Duodenal mucosa (tissue), 2 donors: ENCODE measurements around the gene CSK.

Source experiments
- H3K27ac ChIP-seq: one replicate; pipeline ENCODE4 v1.7.0; 2013; ENCODE audit warnings: low read depth, low read length
- H3K27me3 ChIP-seq, 2 donors: one replicate each; pipeline ENCODE4 v1.7.0; 2013; ENCODE audit warnings: low read length in 2 of 2, control low read depth in 1 of 2; ENCODE audit not compliant: insufficient read depth in 2 of 2, control insufficient read depth in 1 of 2
- H3K36me3 ChIP-seq, 2 donors: one replicate each; pipeline ENCODE4 v1.7.0; 2013; ENCODE audit warnings: low read length in 2 of 2, control low read depth in 1 of 2; ENCODE audit not compliant: insufficient read depth in 2 of 2, control insufficient read depth in 1 of 2
- H3K4me1 ChIP-seq, 2 donors: one replicate each; pipeline ENCODE4 v1.7.0; 2013; ENCODE audit warnings: low read length in 2 of 2, control low read depth in 1 of 2; ENCODE audit not compliant: insufficient read depth in 2 of 2, control insufficient read depth in 1 of 2
- H3K4me3 ChIP-seq, 2 donors: one replicate each; pipeline ENCODE4 v1.7.0; 2013; ENCODE audit warnings: low read length in 2 of 2, low read depth in 1 of 2
- H3K9ac ChIP-seq, 2 donors: one replicate each; pipeline ENCODE4 v1.7.0; 2013; ENCODE audit warnings: low read length in 2 of 2, low read depth in 1 of 2
- H3K9me3 ChIP-seq, 2 donors: one replicate each; pipeline ENCODE4 v1.7.0; 2013; ENCODE audit warnings: low read length in 2 of 2, control low read depth in 1 of 2; ENCODE audit not compliant: control insufficient read depth in 1 of 2

CSK gene

DNA sequence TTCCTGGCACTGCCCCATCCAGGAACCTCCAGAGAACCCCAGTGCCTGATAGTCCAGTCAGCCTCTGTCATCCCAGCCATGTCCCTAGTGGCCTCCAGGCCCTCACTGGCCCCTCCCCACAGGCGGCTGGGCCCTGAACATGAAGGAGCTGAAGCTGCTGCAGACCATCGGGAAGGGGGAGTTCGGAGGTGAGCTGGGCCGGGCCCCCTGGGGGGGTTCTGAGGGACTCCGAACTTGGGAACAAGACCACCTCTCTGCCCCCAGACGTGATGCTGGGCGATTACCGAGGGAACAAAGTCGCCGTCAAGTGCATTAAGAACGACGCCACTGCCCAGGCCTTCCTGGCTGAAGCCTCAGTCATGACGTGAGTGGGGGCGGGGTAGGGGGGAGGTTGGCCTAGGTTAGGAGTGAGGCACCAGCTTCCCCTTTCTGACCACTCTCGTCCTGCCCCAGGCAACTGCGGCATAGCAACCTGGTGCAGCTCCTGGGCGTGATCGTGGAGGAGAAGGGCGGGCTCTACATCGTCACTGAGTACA, 18.7 kb downstream of the CSK start:
- peaks cover 14 to 59% of the 10 kb centered on the region in 2 donors for H3K36me3 ChIP-seq
- no peaks in the 10 kb centered on the region for H3K27me3 ChIP-seq
- no peak overlapping the region for H3K4me3 ChIP-seq
- H3K27ac ChIP-seq = no peak overlapping the region
- H3K9ac ChIP-seq = no peak overlapping the region
- no peaks in the 10 kb centered on the region for H3K9me3 ChIP-seq
- H3K4me1 ChIP-seq = peaks cover 32 to 35% of the 10 kb centered on the region in 2 donors

DNA sequence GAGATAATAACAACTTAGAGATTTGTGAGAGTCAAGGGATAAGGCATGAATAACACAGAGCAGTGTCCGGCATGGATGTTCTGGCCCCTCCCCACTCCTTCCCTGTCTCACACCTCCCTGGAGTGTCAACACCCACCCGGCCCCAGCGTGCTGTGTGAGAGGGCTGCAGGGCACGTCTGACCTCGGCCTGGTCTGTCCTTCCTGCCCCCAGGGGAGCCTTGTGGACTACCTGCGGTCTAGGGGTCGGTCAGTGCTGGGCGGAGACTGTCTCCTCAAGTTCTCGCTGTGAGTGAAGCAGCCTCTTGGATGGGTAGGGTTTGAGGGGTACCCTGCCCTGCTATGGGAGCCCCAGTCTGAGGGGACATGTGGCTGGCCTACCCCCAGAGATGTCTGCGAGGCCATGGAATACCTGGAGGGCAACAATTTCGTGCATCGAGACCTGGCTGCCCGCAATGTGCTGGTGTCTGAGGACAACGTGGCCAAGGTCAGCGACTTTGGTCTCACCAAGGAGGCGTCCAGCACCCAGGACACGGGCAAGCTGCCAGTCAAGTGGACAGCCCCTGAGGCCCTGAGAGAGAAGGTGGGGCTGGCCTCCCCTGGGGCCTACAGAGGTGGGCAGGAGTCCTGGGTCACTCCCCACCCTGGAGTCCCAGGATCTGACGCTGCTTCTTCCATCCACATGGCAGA, 19.6 kb downstream of the CSK start:
- Histone ChIP-seq H3K36me3 (peaks cover 14 to 59% of the 10 kb centered on the region in 2 donors), H3K9me3 (no peaks in the 10 kb centered on the region)

DNA sequence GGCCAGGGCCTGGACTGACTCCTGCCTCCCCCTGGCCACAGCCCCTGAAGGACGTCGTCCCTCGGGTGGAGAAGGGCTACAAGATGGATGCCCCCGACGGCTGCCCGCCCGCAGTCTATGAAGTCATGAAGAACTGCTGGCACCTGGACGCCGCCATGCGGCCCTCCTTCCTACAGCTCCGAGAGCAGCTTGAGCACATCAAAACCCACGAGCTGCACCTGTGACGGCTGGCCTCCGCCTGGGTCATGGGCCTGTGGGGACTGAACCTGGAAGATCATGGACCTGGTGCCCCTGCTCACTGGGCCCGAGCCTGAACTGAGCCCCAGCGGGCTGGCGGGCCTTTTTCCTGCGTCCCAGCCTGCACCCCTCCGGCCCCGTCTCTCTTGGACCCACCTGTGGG, 20.4 kb downstream of the CSK start:
- Histone ChIP-seq H3K4me3 (no peak overlapping the region), H3K4me1 (peaks cover 37 to 40% of the 10 kb centered on the region in 2 donors), H3K27me3 (no peaks in the 10 kb centered on the region), H3K9me3 (no peaks in the 10 kb centered on the region), H3K36me3 (peaks cover 14 to 59% of the 10 kb centered on the region in 2 donors), H3K9ac (no peak overlapping the region), H3K27ac (no peak overlapping the region)

More for the DNA sequence above, 19.6 kb downstream of the CSK start:
- H3K27me3 ChIP-seq = no peaks in the 10 kb centered on the region
- H3K27ac ChIP-seq = no peak overlapping the region
- peaks cover 32 to 35% of the 10 kb centered on the region in 2 donors for H3K4me1 ChIP-seq
- no peak overlapping the region for H3K4me3 ChIP-seq
- H3K9ac ChIP-seq = no peak overlapping the region

DNA sequence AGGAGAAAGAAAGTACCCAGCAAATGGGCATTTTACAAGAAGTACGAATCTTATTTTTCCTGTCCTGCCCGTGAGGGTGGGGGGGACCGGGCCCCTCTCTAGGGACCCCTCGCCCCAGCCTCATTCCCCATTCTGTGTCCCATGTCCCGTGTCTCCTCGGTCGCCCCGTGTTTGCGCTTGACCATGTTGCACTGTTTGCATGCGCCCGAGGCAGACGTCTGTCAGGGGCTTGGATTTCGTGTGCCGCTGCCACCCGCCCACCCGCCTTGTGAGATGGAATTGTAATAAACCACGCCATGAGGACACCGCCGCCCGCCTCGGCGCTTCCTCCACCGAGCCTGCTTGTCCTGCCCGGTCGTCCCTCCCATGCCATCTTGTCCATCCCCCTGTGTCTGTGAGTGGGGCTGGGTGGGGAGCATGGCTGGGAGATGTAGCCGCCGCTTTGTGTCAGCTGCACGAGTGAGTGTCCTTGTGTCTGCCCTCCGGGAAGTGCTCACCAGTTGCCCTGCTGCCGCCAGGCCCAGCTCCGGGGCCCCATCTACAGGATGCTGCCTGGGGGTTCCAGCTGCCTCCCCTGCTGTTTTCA, 21.1 kb downstream of the CSK start:
- Histone ChIP-seq H3K27ac (no peak overlapping the region), H3K9me3 (no peaks in the 10 kb centered on the region), H3K4me1 (peaks cover 34 to 37% of the 10 kb centered on the region in 2 donors), H3K27me3 (no peaks in the 10 kb centered on the region), H3K36me3 (peaks cover 14 to 58% of the 10 kb centered on the region in 2 donors), H3K9ac (no peak overlapping the region), H3K4me3 (no peak overlapping the region)

DNA sequence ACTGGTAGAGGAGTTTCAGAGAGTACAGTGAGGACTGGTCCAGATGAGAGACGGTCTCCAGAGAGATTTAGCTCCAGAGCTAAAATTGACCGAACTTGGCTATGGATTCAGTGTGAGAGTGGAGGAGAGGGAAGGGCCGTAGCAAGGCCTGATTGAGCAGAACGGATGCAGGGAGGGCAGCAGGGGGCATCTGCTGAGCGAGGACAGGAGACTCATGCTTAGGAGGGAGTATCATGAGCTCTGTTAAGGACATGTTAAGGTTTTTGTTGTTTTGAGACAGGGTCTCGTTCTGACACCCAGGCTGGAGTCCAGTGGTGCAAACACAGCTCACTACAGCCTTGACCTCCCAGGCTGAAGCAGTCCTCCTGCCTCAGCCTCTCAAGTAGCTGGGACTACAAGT, 23.1 kb downstream of the CSK start:
- no peak overlapping the region for H3K27ac ChIP-seq
- H3K9me3 ChIP-seq = no peaks in the 10 kb centered on the region
- H3K9ac ChIP-seq = no peak overlapping the region
- peaks cover 10 to 39% of the 10 kb centered on the region in 2 donors for H3K36me3 ChIP-seq
- no peaks in the 10 kb centered on the region for H3K27me3 ChIP-seq
- H3K4me3 ChIP-seq = no peak overlapping the region
- H3K4me1 ChIP-seq = peaks cover 14 to 26% of the 10 kb centered on the region in 2 donors

DNA sequence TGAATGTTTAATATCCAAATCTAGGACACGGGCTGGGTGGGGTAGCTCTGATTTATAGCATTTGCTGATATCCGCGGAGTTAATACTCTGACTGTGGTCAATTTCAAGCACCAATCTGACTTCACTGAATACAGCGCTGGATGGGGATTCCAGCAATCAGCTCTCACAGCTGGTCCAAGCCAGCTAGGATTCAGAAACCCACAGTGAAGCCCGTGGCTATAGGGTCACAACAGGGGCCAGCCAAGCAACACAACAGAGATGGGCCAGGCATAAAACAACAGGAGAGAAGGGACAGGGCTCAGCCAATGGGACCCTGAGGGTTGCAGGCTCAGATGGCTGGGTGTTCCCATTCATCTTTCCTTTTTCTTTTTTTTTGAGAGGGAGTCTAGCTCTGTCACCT, 25.4 kb downstream of the CSK start:
- H3K27ac ChIP-seq = peak overlapping the region; percentile 10
- no peaks in the 10 kb centered on the region for H3K9me3 ChIP-seq
- no peak overlapping the region for H3K9ac ChIP-seq
- H3K36me3 ChIP-seq = peaks cover 4 to 18% of the 10 kb centered on the region in 2 donors
- H3K4me1 ChIP-seq = peaks cover 6 to 16% of the 10 kb centered on the region in 2 donors
- H3K27me3 ChIP-seq = no peaks in the 10 kb centered on the region
- no peak overlapping the region for H3K4me3 ChIP-seq

DNA sequence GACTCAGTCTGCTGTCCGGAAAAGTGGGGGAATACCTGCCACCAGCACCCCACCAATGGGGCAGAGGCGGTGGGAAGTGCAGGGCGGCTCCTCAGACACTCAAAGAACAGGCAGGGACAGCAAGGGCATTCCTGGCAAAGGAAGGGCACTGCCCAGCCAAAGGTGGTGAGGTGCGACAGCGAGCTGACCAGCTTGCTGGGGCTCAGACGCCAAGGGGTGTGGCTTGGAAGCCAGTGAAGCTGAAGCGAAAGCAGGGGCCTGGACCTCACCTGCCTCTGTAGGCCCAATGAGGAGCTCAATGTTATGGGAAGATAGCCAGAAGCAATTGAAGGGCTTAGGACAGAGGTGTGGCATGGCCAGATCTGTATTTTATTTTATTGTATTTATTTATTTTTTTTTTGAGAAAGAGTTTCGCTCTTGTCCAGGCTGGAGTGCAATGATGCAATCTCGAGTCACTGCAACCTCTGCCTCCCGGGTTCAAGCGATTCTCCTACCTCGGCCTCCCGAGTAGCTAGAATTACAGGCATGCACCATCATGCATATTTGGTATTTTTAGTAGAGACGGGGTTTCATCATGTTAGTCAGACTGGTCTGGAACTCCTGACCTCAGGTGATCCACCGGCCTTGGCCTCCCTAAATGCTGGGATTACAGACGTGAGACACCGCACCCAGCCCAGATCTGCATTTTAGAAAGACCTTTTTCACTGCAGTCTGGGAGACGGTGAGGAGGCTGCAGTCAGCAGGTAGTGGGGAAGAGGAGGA, 26.4 kb downstream of the CSK start:
- Histone ChIP-seq H3K9me3 (no peaks in the 10 kb centered on the region), H3K36me3 (peaks cover 4 to 10% of the 10 kb centered on the region in 2 donors), H3K27ac (no peak overlapping the region), H3K4me3 (no peak overlapping the region), H3K9ac (no peak overlapping the region), H3K27me3 (no peaks in the 10 kb centered on the region), H3K4me1 (peaks cover 6 to 16% of the 10 kb centered on the region in 2 donors)

DNA sequence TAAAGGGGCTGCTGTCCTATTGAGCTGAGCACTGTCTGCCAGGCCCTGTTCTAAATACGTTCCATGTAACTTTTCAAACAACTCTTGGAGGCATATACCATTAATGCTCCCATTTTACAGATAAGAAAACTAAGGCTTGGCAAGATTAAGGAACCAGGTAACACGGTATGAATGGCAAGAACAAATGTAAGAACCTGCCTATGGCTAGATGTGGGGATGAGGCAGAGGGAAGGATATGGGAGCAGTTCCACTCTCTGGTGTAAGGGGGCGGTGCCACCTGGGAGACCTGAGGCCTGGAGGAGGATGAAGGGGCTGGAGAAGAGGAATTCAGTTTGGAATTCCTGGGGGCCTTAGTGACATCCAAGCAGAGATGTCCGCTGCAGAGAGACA, 27.0 kb downstream of the CSK start:
- no peak overlapping the region for H3K4me3 ChIP-seq
- peaks cover 6 to 16% of the 10 kb centered on the region in 2 donors for H3K4me1 ChIP-seq
- no peak overlapping the region for H3K27ac ChIP-seq
- peaks cover 0 to 5% of the 10 kb centered on the region in 2 donors for H3K36me3 ChIP-seq
- no peaks in the 10 kb centered on the region for H3K27me3 ChIP-seq
- H3K9ac ChIP-seq = no peak overlapping the region
- no peaks in the 10 kb centered on the region for H3K9me3 ChIP-seq

DNA sequence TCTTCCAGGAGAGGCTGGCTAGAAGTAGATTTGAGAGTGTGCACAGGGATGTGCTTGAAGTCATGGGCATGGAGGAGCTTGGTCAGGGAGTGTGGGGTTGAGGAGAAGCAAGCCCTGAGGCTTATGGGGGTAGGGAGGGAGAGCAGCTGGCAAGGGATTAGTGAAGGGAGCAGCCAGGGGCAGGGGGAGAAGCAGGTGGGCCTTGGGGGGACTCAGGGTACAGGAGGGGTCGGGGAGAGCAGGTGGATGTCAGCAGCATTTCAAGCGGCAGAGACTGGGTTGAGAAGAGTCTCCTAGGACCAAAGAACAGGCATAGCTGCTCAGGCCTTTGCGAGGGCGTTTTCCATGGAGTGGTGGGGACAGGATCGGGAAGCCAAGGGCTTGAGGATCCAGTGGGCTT, 27.4 kb downstream of the CSK start:
- no peaks in the 10 kb centered on the region for H3K9me3 ChIP-seq
- H3K36me3 ChIP-seq = peaks cover 0 to under 1% of the 10 kb centered on the region in 2 donors
- H3K27me3 ChIP-seq = no peaks in the 10 kb centered on the region
- H3K4me1 ChIP-seq = peaks cover 6 to 16% of the 10 kb centered on the region in 2 donors
- no peak overlapping the region for H3K4me3 ChIP-seq
- H3K9ac ChIP-seq = no peak overlapping the region
- no peak overlapping the region for H3K27ac ChIP-seq

DNA sequence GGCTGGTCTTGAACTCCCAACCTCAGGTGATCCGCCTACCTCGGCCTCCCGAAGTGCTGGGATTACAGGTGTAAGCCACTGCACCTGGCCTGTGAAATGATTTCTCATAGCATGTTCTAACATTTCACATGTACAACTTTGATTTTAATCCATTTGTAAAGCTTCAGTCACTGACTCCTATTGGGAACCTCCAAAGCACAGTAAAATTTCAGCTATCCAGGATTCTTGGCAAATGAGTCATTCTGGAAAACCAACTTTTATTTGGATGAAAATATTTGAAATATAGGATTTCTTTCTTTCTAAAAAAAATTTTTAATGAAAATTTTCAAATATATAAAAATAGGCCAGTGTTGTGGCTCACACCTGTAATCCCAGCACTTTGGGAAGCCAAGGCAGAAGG, 28.1 kb downstream of the CSK start:
- Histone ChIP-seq H3K9me3 (no peaks in the 10 kb centered on the region), H3K27ac (no peak overlapping the region), H3K4me3 (no peak overlapping the region)

More for the DNA sequence above, 28.1 kb downstream of the CSK start:
- Histone ChIP-seq H3K4me1 (peaks cover 11 to 20% of the 10 kb centered on the region in 2 donors), H3K27me3 (no peaks in the 10 kb centered on the region), H3K9ac (no peak overlapping the region), H3K36me3 (no peaks in the 10 kb centered on the region)
